WTC11 (cell line): ENCODE measurements around the gene IPP. TPM values are rescaled to one million over a fixed set of nuclear protein-coding genes. Genes with fewer than 3 reads are reported as not detected.
"Not testable (repeated sequence)": the region's sequence is repeated elsewhere in the genome, so short reads cannot be mapped to it uniquely, and the experiment has no call there.

Experiments used
- ATAC-seq: fragments of 200-7000 bp; cut with Tn5 transposase; 2 replicates; pipeline ENCODE4 v1.10.0; 2021; ENCODE audit warnings: mild to moderate bottlenecking, moderate library complexity
- CTCF ChIA-PET: fragments of 300-600 bp; sonication (Branson Sonifier 250); formaldehyde crosslinking; loops from one replicate; lab custom pipeline; 2021; ENCODE audit warnings: antibody characterized with exemption; lab: Charles Lee
- POLR2A ChIA-PET: fragments of 350-600 bp; sonication (Branson Sonifier 250); formaldehyde crosslinking; loops from one replicate; lab custom pipeline; 2021; ENCODE audit warnings: antibody characterized with exemption; lab: Charles Lee
- DNase-seq: peaks from one replicate; pipeline ENCODE4 v3.0.0; 2021; ENCODE audit warnings: low spot score
- H3K27ac Mint-ChIP-seq: 2 replicates; pipeline ENCODE4 v1.8.0; 2021; ENCODE audit warnings: mixed read lengths
- H3K27me3 Mint-ChIP-seq: 2 replicates; pipeline ENCODE4 v1.8.0; 2021; ENCODE audit warnings: low read depth, mild to moderate bottlenecking, moderate library complexity, mixed read lengths
- H3K36me3 Mint-ChIP-seq: 2 replicates; pipeline ENCODE4 v1.8.0; 2021; ENCODE audit warnings: mixed read lengths
- H3K4me1 Mint-ChIP-seq: 2 replicates; pipeline ENCODE4 v1.8.0; 2022; ENCODE audit warnings: mixed read lengths
- H3K4me3 Mint-ChIP-seq: 2 replicates; pipeline ENCODE4 v1.8.0; 2021; ENCODE audit warnings: mild to moderate bottlenecking, moderate library complexity, mixed read lengths
- H3K9me3 Mint-ChIP-seq: 2 replicates; pipeline ENCODE4 v1.8.0; 2021; ENCODE audit warnings: mixed read lengths
- ARID4B ChIP-seq: sonication (generic); formaldehyde crosslinking; IDR thresholded peaks from 2 replicates; pipeline ENCODE4 v1.8.0; 2023; ENCODE audit warnings: missing genetic modification reagents, mild to moderate bottlenecking, borderline replicate concordance
- CREB1 ChIP-seq: sonication (generic); formaldehyde crosslinking; IDR thresholded peaks from 2 replicates; pipeline ENCODE4 v1.8.0; 2023; ENCODE audit warnings: mild to moderate bottlenecking, missing genetic modification reagents
- ELF4 ChIP-seq: sonication (generic); formaldehyde crosslinking; IDR thresholded peaks from 2 replicates; pipeline ENCODE4 v1.8.1; 2022; ENCODE audit warnings: low read depth, mild to moderate bottlenecking, moderate library complexity, missing genetic modification reagents
- FOXJ3 ChIP-seq: sonication (generic); formaldehyde crosslinking; IDR thresholded peaks from 2 replicates; pipeline ENCODE4 v1.9.0; 2021; ENCODE audit warnings: missing genetic modification reagents, mild to moderate bottlenecking, borderline replicate concordance
- HMGA2 ChIP-seq: fragments of 250-450 bp; sonication (Bioruptor Pico); IDR thresholded peaks from 2 replicates; pipeline ENCODE4 v1.4.0; 2021; ENCODE audit warnings: mild to moderate bottlenecking, moderate library complexity
- NFE2L1 ChIP-seq: sonication (generic); formaldehyde crosslinking; IDR thresholded peaks from 2 replicates; pipeline ENCODE4 v1.8.1; 2023; ENCODE audit warnings: missing genetic modification reagents
- NFYB ChIP-seq: sonication (generic); formaldehyde crosslinking; conservative IDR thresholded peaks from 2 replicates; pipeline ENCODE4 v1.8.0; 2022; ENCODE audit warnings: low read depth, missing genetic modification reagents
- RELA ChIP-seq: sonication (generic); formaldehyde crosslinking; IDR thresholded peaks from 2 replicates; pipeline ENCODE4 v1.8.1; 2022; ENCODE audit warnings: missing genetic modification reagents, mild to moderate bottlenecking, borderline replicate concordance
- SMAD4 ChIP-seq: sonication (generic); formaldehyde crosslinking; IDR thresholded peaks from 2 replicates; pipeline ENCODE4 v1.8.0; 2022; ENCODE audit warnings: mild to moderate bottlenecking, missing genetic modification reagents
- TP53 ChIP-seq: sonication (generic); formaldehyde crosslinking; IDR thresholded peaks from 2 replicates; pipeline ENCODE4 v1.8.1; 2023; ENCODE audit warnings: mild to moderate bottlenecking, missing genetic modification reagents
- USF1 ChIP-seq: sonication (generic); formaldehyde crosslinking; IDR thresholded peaks from 2 replicates; pipeline ENCODE4 v1.8.0; 2022; ENCODE audit warnings: mild to moderate bottlenecking, missing genetic modification reagents
- ZNF263 ChIP-seq: sonication (generic); formaldehyde crosslinking; IDR thresholded peaks from 2 replicates; pipeline ENCODE4 v1.8.1; 2022; ENCODE audit warnings: low read depth, mild to moderate bottlenecking, moderate library complexity, missing genetic modification reagents
- ZNF425 ChIP-seq: fragments of 250-450 bp; sonication (Bioruptor Pico); conservative IDR thresholded peaks from 2 replicates; pipeline ENCODE4 v1.9.0; 2021; ENCODE audit warnings: mild to moderate bottlenecking
- ZNF512 ChIP-seq: sonication (generic); formaldehyde crosslinking; IDR thresholded peaks from 2 replicates; pipeline ENCODE4 v1.8.1; 2022; ENCODE audit warnings: missing genetic modification reagents, borderline replicate concordance
- total RNA-seq: library from RNA; stranded (reverse); gene quantifications from 3 replicates; pipeline ENCODE4 v1.2.3, GENCODE V29; 2021

The IPP gene
- total RNA-seq, 1 experiment from 2014 or later: 6.3 TPM

- TF ChIP-seq ARID4B: no peak
Observed at GRCh38 chr1:45746922-45747321, 3.5 kb downstream of the IPP start (continued).

- peaks cover 16% of the 10 kb centered on the region for H3K36me3 Mint-ChIP-seq
- DNase-seq, POLR2A ChIA-PET, H3K27ac Mint-ChIP-seq, H3K4me1 Mint-ChIP-seq, H3K27me3 Mint-ChIP-seq, ATAC-seq, CTCF ChIA-PET, H3K4me3 Mint-ChIP-seq: not testable (repeated sequence)
- H3K9me3 Mint-ChIP-seq: peaks cover 13% of the 10 kb centered on the region
Observed at GRCh38 chr1:45739641-45740156, 10.8 kb downstream of the IPP start.

- no peaks in the 10 kb centered on the region for H3K27me3 Mint-ChIP-seq
- peaks cover 16% of the 10 kb centered on the region for H3K36me3 Mint-ChIP-seq
- DNase-seq (no peak), ATAC-seq (no peak)
- H3K9me3 Mint-ChIP-seq: peaks cover 13% of the 10 kb centered on the region
- ChIA-PET CTCF (no interaction called here), POLR2A (no interaction called here)
- TF ChIP-seq FOXJ3 (CRISPR knock-in tag) (no peak), TP53 (CRISPR knock-in tag) (no peak), CREB1 (CRISPR knock-in tag) (no peak), RELA (CRISPR knock-in tag) (no peak), NFYB (CRISPR knock-in tag) (no peak), ZNF263 (no peak), NFE2L1 (CRISPR knock-in tag) (no peak), HMGA2 (CRISPR knock-in tag) (no peak), ZNF512 (CRISPR knock-in tag) (no peak), ZNF425 (CRISPR knock-in tag) (no peak), ELF4 (no peak), SMAD4 (CRISPR knock-in tag) (no peak), USF1 (no peak)
- H3K27ac Mint-ChIP-seq: no peak overlapping the region
- no peak overlapping the region for H3K4me3 Mint-ChIP-seq
- H3K4me1 Mint-ChIP-seq: no peaks in the 10 kb centered on the region
Observed at GRCh38 chr1:45739137-45739536, 11.3 kb downstream of the IPP start.
